Cardiac septum (tissue), 1 donor: ENCODE results near the gene PPP4C. TPM values are rescaled to one million over a fixed set of nuclear protein-coding genes. Genes with fewer than 3 reads are reported as not detected.
"Not testable (repeated sequence)": the region's sequence is repeated elsewhere in the genome, so short reads cannot be mapped to it uniquely, and the experiment has no call there.

Source experiments
- DNase-seq: peaks from one replicate; pipeline ENCODE4 v3.0.0-alpha.2; 2020; ENCODE audit warnings: low spot score
- intact Hi-C: fragments of 100-400 bp; cut with DNase I; formaldehyde crosslinking; loops from one replicate; pipeline ENCODE4 v1.14.0; 2022
- total RNA-seq: library from RNA; stranded (reverse); fragmentation: NEBNext Ultra II Directional; extraction: Animal tissue kit (Norgen Biotek cat#: 25700); gene quantifications from one replicate; pipeline ENCODE4 v1.2.1, GENCODE V29; 2021
- donor health status: DM: no; HTN: no; CAD: no.

PPP4C gene
- total RNA-seq, 1 donor from 2014 or later, result 44.1 TPM

DNA sequence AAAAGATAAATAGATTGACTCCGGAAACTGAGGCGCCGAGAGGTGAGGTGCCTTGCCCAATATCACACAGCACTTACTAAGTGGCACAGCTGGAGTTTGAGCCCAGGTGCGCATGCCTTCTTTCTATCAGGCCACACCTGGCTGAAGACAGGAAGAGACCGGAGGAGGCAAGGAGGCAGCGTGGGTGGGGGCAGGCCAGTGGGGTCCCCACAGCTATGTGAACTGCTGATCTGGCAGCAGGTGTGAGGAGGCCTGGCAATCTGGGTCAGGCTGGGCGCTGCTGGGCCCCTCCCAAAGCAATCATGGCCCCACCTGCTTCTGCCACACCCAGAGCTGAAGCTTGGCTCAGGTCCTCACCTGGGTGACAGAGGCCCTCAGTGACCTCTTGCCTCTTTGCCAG lies 39.4 kb downstream of the PPP4C start:
- intact Hi-C loops, result no loop called here
- no peak for DNase-seq

DNA sequence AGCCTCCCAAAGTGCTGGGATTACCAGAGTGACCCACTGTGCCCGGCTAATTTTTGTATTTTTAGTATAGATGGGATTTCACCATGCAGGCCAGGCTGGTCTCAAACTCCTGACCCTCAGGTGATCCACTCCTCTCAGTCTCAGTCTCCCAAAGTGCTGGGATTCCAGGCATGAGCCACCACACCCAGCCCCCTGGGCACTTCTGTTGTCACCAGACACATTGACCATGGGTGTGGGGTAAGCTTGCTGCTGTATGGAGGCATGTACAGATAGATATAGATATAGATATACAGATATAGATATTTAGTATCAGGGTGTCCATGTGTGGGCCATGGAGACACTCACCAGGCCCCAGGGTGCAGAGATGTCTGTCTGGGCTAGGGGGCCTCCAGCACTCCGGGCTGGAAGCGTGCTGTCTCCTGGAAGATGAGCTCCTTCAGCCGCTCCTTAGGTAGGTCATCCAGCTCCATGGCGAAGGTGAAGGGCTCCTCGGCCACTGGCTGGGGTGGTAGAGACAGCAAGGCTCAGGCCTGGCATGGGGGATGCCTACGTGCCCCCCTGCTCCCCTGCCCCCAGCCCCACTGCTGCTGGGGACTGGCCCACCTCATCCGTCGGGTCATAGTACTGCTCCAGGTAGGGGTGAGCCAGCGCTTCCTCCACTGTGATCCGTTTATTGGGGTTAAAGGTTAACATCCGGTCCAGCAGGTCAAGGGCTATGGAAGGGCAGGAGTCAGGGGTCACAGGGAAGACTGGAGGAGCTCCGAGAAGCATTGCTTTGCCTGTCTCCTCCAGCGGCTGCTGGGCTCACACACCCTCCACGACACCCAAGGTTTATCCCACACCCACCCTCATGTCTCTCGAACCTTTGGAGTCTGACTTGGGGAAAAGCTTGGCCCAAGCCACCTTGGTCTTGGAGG lies 40.8 kb downstream of the PPP4C start:
- intact Hi-C loops, result no loop called here
- no peak for DNase-seq

DNA sequence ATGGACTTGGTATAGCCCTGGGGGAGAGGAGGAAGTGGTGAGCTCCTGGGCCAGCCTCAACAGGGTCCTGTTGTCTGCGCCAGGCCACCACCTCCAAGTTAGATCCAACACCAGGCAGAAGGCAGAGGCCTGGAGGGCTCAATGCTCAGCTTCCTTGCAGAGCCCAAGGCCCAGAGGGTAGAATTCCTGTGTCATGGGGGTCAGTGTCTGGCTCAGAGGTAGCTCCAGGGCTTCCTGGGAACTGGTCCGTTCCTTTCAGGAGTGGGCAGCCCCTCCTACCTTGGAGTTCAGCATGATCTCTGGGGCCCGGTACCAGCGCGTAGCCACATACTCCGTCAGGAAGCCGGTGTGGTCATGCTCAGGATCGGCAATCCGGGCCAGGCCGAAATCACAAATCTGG lies 42.0 kb downstream of the PPP4C start:
- no peak for DNase-seq
- intact Hi-C loops, result no loop called here

DNA sequence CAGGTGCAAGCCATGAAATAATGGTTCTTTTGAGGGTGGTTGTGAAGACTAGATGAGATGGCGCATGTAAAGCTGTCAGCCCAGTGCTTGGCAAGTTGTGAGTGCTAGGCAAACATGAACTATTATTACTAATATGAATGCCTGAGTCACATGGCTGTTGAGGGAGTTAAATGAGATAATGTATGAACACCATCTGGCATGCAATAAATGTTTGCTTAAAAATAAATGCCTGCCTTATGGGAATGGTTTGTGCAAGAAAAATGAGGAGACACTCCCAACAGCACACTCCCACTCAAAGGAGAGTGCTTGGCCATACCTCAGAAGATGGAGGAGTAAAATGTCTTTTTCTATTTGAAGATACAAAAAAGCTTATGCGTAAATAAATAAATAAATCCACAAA lies 43.6 kb downstream of the PPP4C start:
- no peak for DNase-seq
- intact Hi-C loops, result no loop called here

DNA sequence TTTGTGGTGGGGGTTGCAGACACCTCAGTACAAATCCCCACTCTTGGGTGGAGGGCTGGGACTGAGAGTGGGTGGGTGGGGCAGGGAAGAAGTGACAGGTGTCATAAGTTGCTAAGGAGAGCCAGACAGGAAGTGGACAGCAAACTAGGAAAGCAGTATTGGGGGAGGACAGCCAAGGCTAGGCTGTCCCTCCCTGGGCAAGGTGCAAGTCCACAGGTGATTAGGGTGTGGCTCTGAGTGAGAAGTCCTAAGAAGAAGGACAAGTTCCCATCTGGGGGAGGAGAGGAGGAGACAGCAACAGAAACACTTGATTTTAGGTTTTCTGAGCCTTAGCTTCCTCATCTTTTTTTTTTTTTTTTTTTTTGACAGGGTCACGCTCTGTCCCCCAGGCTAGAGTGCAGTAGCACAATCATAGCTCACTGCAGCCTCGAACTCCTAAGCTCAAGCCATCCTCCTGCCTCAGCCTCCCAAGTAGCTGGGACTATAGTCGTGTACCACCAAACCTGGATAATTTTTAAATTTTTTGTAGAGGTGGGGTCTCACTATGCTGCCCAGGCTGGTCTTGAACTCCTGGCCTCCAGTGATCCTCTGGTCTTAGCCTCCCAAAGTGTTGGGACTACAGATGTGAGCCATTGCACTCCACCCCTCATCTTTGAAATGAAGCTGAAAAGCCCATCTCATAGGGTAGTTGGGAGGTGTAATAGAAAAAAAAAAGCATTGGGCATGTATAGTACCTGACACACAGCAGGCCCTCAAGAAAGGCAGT lies 44.7 kb downstream of the PPP4C start:
- DNase-seq, result no peak
- intact Hi-C loops, result no loop called here

DNA sequence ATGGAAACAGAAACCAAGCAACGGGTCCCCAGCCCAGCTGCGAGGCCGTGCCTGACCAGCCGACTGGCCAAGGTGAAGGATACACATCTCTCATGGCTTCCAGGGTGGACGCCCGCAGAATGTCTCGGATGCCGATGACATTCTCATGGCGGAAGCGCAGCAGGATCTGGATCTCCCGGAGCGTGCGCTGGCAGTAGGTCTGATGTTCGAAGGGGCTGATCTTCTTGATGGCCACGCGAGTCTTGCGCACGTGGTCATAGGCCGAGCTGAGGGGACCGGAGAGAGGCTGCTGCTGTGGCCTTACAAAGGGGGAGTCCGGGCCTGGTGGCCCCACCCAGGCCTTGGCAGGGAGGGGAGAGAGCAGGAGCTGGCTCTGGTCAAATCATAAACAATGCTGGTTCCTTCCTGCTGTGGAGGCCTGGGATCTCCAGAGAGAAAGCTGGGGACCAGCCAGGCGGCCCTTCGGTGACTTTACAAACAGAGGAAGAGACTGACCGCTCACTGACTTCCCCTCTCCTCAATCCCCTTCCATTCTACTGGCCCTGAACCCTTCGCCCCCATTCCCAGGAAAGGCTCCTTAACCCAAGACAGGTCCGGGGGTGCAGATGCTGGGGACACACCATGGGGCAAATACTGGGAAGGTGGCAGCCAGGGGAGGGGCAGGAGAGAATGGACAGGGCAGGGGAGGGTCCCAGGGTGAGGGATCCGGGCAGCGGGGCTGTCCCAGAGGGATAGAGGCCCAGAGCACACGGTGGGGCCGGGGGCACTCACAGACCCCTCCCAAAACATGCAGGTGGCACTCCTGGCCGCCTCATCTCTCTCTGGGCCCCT lies 46.2 kb downstream of the PPP4C start:
- peak; percentile 88 for DNase-seq

DNA sequence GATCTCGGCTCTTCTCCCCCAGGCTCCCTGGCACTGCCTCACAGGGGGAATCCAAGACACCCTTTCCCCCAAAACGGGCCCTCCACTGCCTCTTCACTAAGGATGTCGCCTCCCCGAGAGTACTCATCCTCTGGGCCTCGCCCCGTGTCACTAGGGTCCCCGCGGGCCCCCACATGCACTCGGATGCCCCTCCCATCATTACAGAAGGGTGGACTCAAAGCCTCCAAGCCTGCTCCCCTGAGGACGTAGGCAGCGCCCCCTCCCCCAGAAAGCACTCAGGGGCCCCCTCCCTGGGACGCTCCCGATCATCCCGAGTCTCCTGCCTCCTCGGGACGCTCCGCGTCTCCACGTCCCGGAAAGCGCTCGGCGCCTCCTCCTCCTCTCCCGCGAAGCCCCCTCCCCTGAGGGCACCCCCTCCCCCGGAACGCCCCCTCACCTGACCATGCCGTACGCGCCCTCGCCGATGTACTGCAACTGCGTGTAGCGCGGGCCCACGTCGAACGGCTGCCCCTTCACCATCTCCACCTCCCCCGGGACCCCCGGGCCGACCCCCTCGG lies 46.9 kb downstream of the PPP4C start:
- intact Hi-C loops, result loop anchor here (2.0 kb wide), 1 partner anchor 26 kb away; the partner anchor contains the start of gene YPEL3
- no peak for DNase-seq

More for the DNA sequence above, 46.2 kb downstream of the PPP4C start:
- intact Hi-C loops, result loop anchor here (2.0 kb wide), 1 partner anchor 25 kb away; the partner anchor contains the start of gene YPEL3

DNA sequence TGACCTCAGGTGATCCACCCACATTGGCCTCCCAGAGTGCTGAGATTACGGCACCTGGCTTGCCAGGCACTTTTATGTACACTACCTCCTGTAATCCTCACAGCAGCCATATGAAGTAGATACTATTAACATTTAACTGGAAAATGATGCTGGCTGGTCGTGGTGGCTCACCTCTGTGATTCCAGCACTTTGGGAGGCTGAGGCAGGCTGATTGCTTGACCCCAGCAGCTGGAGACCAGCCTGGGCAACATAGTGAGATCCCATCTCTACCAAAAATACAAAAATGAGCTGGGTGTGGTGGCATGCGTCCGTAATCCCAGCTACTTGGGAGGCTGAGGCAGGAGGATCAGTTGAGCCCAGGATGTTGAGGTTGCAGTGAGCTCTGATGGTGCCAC lies 49.2 kb downstream of the PPP4C start:
- no peak for DNase-seq
- intact Hi-C loops, result no loop called here

DNA sequence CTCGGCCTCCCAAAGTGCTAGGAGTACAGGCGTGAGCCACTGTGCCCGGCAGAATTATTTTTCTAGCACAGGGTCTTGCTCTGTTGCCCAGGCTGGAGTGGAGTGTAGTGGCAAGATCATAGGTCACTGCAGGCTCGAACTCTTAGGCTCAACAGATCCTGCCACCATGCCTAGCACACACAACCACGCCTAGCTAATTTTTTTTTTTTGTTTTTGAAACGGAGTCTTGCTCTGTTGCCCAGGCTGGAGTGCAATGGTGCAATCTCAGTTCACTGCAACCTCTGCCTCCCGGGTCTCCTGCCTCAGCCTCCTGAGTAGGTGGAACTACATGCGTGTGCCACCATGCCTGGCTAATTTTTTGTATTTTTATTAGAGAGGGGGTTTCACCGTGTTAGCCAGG lies 49.9 kb downstream of the PPP4C start:
- intact Hi-C loops, DNase-seq: not testable (repeated sequence)

DNA sequence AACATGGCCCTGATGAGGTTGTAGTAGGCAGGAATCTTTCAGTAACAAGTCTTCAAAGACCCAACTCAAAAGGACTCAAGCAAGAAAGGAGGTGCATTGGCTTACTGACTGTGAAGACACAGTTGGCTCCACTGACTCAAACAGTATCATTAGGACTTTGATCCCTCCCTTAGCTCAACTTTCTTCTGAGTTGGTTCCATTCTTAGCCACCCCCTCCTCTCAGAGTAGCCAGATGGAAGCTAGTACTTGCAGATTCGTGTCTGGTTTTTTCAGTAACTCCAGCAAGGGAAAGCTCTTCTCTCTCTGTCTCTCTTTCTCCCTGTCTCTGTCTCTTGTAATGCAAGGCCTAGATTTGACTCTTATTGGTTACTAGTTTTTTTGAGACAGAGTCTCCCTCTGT lies 52.2 kb downstream of the PPP4C start:
- intact Hi-C loops, result no loop called here
- DNase-seq, result no peak

DNA sequence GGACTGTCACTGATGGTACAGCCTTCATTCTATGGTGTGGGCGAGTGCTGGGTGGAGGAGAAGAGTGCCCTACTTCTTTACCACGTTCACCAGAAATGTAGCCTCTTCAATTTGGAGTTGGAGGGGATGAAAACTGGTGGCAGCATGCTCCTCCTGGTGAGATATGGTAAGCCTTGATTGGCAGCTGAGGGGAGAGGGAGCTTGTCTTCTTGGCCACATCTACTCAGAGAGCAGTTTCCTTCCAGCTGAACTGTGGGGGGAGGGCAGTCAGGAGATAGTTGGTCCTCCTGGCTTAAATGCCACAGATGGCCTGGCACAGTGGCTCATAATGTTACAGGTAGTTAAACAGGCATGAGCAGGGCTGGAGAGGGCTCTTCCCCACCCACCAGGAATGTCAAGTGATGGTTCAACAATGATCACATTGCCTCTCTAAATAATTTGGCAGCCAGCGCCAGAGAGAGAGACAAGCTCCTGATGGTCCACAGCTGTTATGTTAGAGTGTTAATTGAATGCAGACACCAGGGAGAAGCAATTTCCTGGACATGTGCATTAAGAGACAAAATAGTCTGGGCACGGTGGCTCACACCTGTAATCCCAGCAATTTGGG lies 56.2 kb downstream of the PPP4C start:
- no peak for DNase-seq
- intact Hi-C loops, result no loop called here

DNA sequence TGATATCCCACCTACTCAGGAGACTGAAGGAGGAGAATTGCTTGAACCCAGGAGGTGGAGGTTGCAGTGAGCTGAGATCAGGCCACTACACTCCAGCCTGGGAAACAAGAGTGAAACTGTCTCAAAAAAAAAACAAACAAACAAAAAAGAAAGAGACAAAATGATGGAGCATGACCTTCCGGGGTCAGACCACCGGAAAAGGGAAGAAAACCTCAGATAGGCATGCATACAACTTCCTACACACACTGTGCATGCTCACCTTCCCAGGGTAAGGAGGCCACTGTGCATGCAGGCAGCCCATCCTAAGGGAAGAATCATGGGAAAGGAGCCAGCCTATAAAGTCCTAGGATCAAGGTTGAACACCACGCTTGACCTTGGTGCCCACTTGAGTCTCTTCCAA lies 56.8 kb downstream of the PPP4C start:
- no peak for DNase-seq
- intact Hi-C loops, result no loop called here

Other genes with a start within 250 kb of the PPP4C start
- 73.8 TPM for gene CDIPT, start 212.8 kb upstream of the PPP4C start, total RNA-seq
- 1.2 TPM for gene SEZ6L2, start 176.4 kb upstream of the PPP4C start, total RNA-seq
- 0.38 TPM for gene ASPHD1, start 175.5 kb upstream of the PPP4C start, total RNA-seq
- 10.7 TPM for gene KCTD13, start 149.8 kb upstream of the PPP4C start, total RNA-seq
- gene TMEM219, start 113.9 kb upstream of the PPP4C start, total RNA-seq, result 66.4 TPM
- 38.9 TPM for gene TAOK2, start 102.1 kb upstream of the PPP4C start, total RNA-seq
- gene HIRIP3, start 80.4 kb upstream of the PPP4C start, total RNA-seq, result 17.4 TPM
- 36.8 TPM for gene INO80E, start 79.8 kb upstream of the PPP4C start, total RNA-seq
- gene DOC2A, start 65.0 kb upstream of the PPP4C start, total RNA-seq, result 0.38 TPM
- gene C16orf92, start 52.8 kb upstream of the PPP4C start, total RNA-seq, result not detected
- gene TLCD3B, start 44.7 kb upstream of the PPP4C start, total RNA-seq, result not detected
- gene ALDOA, start 10.2 kb upstream of the PPP4C start, total RNA-seq, result 3,068 TPM
- 0.57 TPM for gene TBX6, start 15.9 kb downstream of the PPP4C start, total RNA-seq
- 43.2 TPM for gene YPEL3, start 20.2 kb downstream of the PPP4C start, total RNA-seq
- gene GDPD3, start 37.5 kb downstream of the PPP4C start, total RNA-seq, result 3.0 TPM
- 47.8 TPM for gene MAPK3, start 47.2 kb downstream of the PPP4C start, total RNA-seq
- 7.4 TPM for gene CORO1A, start 107.6 kb downstream of the PPP4C start, total RNA-seq
- 59.6 TPM for gene BOLA2B, start 117.7 kb downstream of the PPP4C start, total RNA-seq
- 24.9 TPM for gene SLX1A, start 117.9 kb downstream of the PPP4C start, total RNA-seq
- 7.0 TPM for gene SULT1A3, start 123.3 kb downstream of the PPP4C start, total RNA-seq
- gene NPIPB13, start 172.5 kb downstream of the PPP4C start, total RNA-seq, result 3.2 TPM